ENCODE measurements around the gene STMND1.

The STMND1 gene

DNA sequence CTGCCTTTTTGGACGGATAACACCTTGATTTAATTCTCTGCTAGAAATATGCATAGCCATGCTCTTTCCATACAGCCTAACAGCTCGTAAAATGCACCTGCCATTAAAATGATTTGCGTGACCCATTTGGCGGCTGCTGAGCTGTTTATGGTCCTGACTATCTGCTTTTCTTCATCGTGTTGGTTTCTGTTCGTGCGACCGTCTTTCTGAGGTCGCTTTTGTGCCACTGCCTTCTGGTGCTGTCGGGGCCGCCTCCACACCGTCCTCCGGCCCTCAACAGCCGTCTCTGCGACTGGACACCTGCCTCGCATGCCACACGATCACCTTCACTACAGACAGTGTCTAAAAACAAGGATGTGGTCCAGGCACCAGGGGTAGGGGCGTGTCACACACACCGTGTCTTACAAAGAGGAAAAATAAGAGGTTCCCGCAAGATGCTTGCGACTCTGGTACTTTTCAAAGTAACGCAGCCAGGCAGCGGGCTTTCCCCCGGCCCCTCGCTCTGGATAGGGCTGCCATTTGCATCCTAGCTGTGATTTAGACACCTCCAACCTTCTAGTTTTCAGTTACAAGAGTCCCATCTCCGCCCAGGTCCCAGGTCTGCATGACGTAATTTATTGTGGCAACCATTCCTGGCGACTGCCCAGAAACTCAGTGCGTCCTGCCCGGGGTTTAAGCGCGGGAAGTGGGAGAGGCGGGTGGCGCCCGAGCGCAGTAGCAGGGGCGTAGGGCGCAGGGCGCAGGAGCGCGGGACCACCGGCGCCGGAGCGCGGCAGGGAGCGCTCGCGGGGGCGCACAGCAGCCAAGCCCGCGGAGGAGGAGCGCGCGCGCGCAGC is at the start of gene STMND1:
TSS of gene STMND1 (plus strand) at position 629 of the 836 bp plus-strand sequence. CDS start 208 bp downstream, outside the sequence.
- no peak for DNase-seq (ENCODE audit: low read depth, low spot score)
- POLR2A ChIA-PET, result no interaction called here
- peak within 1 kb of the TSS; percentile 48 for H3K4me3 ChIP-seq (ENCODE audit: low read depth, low read length)
- TF ChIP-seq, protein P1, sequence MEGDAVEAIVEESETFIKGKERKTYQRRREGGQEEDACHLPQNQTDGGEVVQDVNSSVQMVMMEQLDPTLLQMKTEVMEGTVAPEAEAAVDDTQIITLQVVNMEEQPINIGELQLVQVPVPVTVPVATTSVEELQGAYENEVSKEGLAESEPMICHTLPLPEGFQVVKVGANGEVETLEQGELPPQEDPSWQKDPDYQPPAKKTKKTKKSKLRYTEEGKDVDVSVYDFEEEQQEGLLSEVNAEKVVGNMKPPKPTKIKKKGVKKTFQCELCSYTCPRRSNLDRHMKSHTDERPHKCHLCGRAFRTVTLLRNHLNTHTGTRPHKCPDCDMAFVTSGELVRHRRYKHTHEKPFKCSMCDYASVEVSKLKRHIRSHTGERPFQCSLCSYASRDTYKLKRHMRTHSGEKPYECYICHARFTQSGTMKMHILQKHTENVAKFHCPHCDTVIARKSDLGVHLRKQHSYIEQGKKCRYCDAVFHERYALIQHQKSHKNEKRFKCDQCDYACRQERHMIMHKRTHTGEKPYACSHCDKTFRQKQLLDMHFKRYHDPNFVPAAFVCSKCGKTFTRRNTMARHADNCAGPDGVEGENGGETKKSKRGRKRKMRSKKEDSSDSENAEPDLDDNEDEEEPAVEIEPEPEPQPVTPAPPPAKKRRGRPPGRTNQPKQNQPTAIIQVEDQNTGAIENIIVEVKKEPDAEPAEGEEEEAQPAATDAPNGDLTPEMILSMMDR (IDR thresholded peaks at IDR 0.05; ENCODE audit: insufficient read depth, low read length, missing control alignments), result no peak
- CTCF ChIA-PET, result interaction anchor here (0.9 to 7.2 kb wide), 3 partner anchors 8 to 136 kb away, joined by 3 to 66 read pairs (median 3); no protein-coding TSS in a partner anchor

GRCh38 chr6:17054647-17055046 is 47.2 kb upstream of the STMND1 start:
- no peak for DNase-seq (ENCODE audit: low read depth, low spot score)
- POLR2A ChIA-PET, result interaction anchor here (0.6 kb wide), 1 partner anchor 626 kb away, joined by 4 read pairs; no protein-coding TSS in a partner anchor
- CTCF ChIA-PET, result interaction anchor here (1.2 kb wide), 1 partner anchor 9 kb away, joined by 4 read pairs; no protein-coding TSS in a partner anchor
- no peak overlapping the region for H3K4me3 ChIP-seq (ENCODE audit: low read depth, low read length)
- TF ChIP-seq, protein P1 (IDR thresholded peaks at IDR 0.05; ENCODE audit: insufficient read depth, low read length, missing control alignments), result no peak

GRCh38 chr6:17057322-17057721 is 44.5 kb upstream of the STMND1 start:
- ChIA-PET CTCF (interaction anchor here (1.6 kb wide), 1 partner anchor 29 kb away, joined by 4 read pairs; no protein-coding TSS in a partner anchor), POLR2A (no interaction called here)
- no peak for DNase-seq (ENCODE audit: low read depth, low spot score)
- TF ChIP-seq, protein P1 (IDR thresholded peaks at IDR 0.05; ENCODE audit: insufficient read depth, low read length, missing control alignments), result no peak
- no peak overlapping the region for H3K4me3 ChIP-seq (ENCODE audit: low read depth, low read length)

DNA sequence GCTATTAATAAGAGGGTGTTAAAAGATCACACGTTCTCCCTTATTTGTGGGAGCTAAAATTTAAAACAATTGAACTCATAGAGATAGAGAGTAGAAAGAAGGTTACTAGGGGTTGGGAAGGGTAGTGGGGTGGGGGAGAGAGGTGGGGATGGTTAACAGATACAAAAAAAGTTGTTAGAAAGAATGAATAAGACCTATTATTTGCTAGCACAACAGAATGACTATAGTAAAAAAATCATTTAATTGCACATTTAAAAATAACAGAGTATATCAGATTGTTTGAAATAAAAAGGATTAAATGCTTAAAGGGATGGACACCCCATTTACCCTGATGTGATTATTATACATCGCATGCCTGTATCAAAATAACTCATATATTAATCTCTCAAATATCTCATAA is 43.3 kb upstream of the STMND1 start:
- no peak overlapping the region for H3K4me3 ChIP-seq (ENCODE audit: low read depth, low read length)
- CTCF ChIA-PET, result interaction anchor here (1.2 kb wide), 1 partner anchor 29 kb away, joined by 4 read pairs; no protein-coding TSS in a partner anchor
- POLR2A ChIA-PET, result no interaction called here
- DNase-seq (ENCODE audit: low read depth, low spot score), result no peak
- TF ChIP-seq, protein P1 (IDR thresholded peaks at IDR 0.05; ENCODE audit: insufficient read depth, low read length, missing control alignments), result no peak

DNA sequence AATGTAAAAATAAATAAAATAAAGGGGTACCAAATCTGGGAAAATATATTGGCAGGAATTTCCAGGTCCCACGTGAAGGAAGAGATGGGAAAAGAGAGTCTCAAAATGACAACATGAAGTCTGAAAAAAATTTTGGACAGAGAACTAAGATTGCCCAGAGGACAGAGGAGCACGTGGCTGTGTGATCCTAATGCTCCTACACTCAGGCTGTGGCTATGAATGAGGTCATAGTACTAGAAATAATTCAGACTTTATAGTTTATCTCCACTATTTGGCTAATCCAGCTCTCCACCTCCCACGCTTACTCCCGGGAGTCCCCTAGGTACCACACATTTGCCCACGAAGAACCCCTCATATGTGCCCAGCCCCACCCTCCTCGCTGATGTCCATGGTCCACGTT is 42.8 kb upstream of the STMND1 start:
- no peak for DNase-seq (ENCODE audit: low read depth, low spot score)
- ChIA-PET POLR2A (no interaction called here), CTCF (interaction anchor here (1.2 kb wide), 1 partner anchor 29 kb away, joined by 4 read pairs; no protein-coding TSS in a partner anchor)
- no peak overlapping the region for H3K4me3 ChIP-seq (ENCODE audit: low read depth, low read length)
- TF ChIP-seq, protein P1 (IDR thresholded peaks at IDR 0.05; ENCODE audit: insufficient read depth, low read length, missing control alignments), result no peak

DNA sequence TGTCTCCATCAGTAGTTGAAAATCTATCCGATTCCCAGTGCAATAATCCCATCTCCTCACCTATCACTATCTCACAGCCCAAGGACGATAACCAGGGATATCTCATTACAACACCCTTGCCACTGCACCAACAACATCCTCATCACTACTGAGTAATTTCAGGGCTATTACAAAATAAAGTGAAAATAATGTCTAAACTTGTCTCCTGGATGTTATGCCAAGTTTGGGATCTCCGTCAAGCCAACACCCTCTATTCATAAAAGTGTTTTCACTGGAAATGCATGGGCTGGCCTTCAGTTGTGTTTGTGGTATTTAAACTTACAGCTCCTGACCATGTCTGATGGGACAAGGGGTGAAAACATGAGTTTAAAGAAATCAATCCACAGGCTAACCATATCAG is 42.0 kb upstream of the STMND1 start:
- ChIA-PET CTCF (interaction anchor here (1.9 kb wide), 1 partner anchor 26 kb away, joined by 6 read pairs; no protein-coding TSS in a partner anchor), POLR2A (no interaction called here)

More for the DNA sequence above, 42.0 kb upstream of the STMND1 start:
- DNase-seq (ENCODE audit: low read depth, low spot score), result no peak
- no peak overlapping the region for H3K4me3 ChIP-seq (ENCODE audit: low read depth, low read length)
- TF ChIP-seq, protein P1 (IDR thresholded peaks at IDR 0.05; ENCODE audit: insufficient read depth, low read length, missing control alignments), result no peak
